Karpas-422 (cell line): Measurements from ENCODE around the gene SNX30. TPM values are rescaled to one million over a fixed set of nuclear protein-coding genes. Genes with fewer than 3 reads are reported as not detected.

ENCODE experiments used
- DNase-seq: peaks from one replicate; pipeline ENCODE4 v3.0.0-alpha.2; 2015
- H2AFZ ChIP-seq: fragments of 200-600 bp; sonication (generic); 2 replicates; pipeline ENCODE4 v1.6.1; 2014; ENCODE audit warnings: antibody characterized with exemption, low read length, mixed read lengths
- H3K27ac ChIP-seq: fragments of 200-600 bp; sonication (generic); 2 replicates; pipeline ENCODE4 v1.5.1; 2014; ENCODE audit warnings: mild to moderate bottlenecking, low read length, moderate library complexity
- H3K27me3 ChIP-seq: fragments of 200-600 bp; sonication (generic); 2 replicates; pipeline ENCODE4 v1.6.1; 2014; ENCODE audit warnings: low read length, mixed read lengths
- H3K36me3 ChIP-seq: fragments of 200-600 bp; sonication (generic); 2 replicates; pipeline ENCODE4 v1.6.1; 2014; ENCODE audit warnings: low read length, mixed read lengths; ENCODE audit not compliant: insufficient read depth
- H3K4me1 ChIP-seq: fragments of 200-600 bp; sonication (generic); 2 replicates; pipeline ENCODE4 v1.6.1; 2014; ENCODE audit warnings: mild to moderate bottlenecking, low read length, mixed read lengths
- H3K4me2 ChIP-seq: fragments of 200-600 bp; sonication (generic); 2 replicates; pipeline ENCODE4 v1.6.1; 2014; ENCODE audit warnings: low read length, low read depth, mild to moderate bottlenecking; ENCODE audit not compliant: poor library complexity, severe bottlenecking
- H3K4me3 ChIP-seq: fragments of 200-600 bp; sonication (generic); 2 replicates; pipeline ENCODE4 v1.5.1; 2014; ENCODE audit warnings: mild to moderate bottlenecking, antibody characterized with exemption, low read length, mixed read lengths
- H3K79me2 ChIP-seq: fragments of 200-600 bp; sonication (generic); 2 replicates; pipeline ENCODE4 v1.6.1; 2014; ENCODE audit warnings: mild to moderate bottlenecking, low read length, mixed read lengths
- H3K9ac ChIP-seq: fragments of 200-600 bp; sonication (generic); 2 replicates; pipeline ENCODE4 v1.6.0; 2014; ENCODE audit warnings: low read length
- H3K9me2 ChIP-seq: fragments of 200-600 bp; sonication (generic), shearing (Covaris generic); replicated peaks from 2 replicates; pipeline ENCODE4 v1.6.0; 2014; ENCODE audit warnings: mild to moderate bottlenecking, low read length, moderate library complexity; ENCODE audit not compliant: insufficient read depth
- H3K9me3 ChIP-seq: fragments of 300-700, 200-600 bp; sonication (generic); 2 replicates; pipeline ENCODE4 v1.6.1; 2014; ENCODE audit warnings: low read length, mixed read lengths
- H4K20me1 ChIP-seq: fragments of 200-600 bp; sonication (generic); 2 replicates; pipeline ENCODE4 v1.6.1; 2014; ENCODE audit warnings: mild to moderate bottlenecking, antibody characterized with exemption, low read length, low read depth; ENCODE audit not compliant: insufficient read depth
- total RNA-seq: library from RNA; depleted of rRNA; stranded (reverse); fragments of >200 nt; shearing (Covaris generic); gene quantifications from 2 replicates; pipeline ENCODE4 v1.2.3, GENCODE V29; 2014; ENCODE audit warnings: low replicate concordance; rRNA removed

Gene SNX30
- total RNA-seq, 1 experiment from 2014 or later = 43.8 TPM

DNA sequence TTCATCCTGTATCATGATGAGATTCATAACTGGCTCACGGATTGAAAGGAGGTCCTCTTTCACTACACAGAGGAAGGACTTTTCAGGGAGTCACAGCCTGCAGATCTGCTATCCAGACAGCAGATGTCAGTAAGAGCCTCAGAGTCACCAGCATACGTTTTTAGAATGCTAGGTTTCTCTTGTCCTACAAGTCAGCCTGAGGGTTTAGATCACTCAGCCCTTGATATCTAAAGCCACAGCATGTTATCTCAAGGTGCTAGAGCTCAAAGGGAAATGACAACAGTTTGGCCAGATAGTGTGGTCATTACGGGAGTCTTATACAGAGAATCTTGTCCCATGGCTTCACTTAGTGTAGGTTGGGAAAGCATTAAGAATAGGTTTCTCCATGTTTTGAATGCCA is 171.0 kb downstream of the SNX30 start:
- H3K79me2 ChIP-seq = no peaks in the 10 kb centered on the region
- no peaks in the 10 kb centered on the region for H3K27me3 ChIP-seq
- H2AFZ ChIP-seq = no peak overlapping the region
- no peak overlapping the region for H3K4me3 ChIP-seq
- no peaks in the 10 kb centered on the region for H3K36me3 ChIP-seq
- H3K9ac ChIP-seq = no peak overlapping the region
- no peak overlapping the region for H3K4me2 ChIP-seq
- H4K20me1 ChIP-seq = no peaks in the 10 kb centered on the region
- H3K9me3 ChIP-seq = no peaks in the 10 kb centered on the region
- H3K9me2 ChIP-seq = no peaks in the 10 kb centered on the region
- peak; percentile 77 for DNase-seq
- H3K27ac ChIP-seq = no peak overlapping the region
- H3K4me1 ChIP-seq = no peaks in the 10 kb centered on the region

Other genes with a start within 250 kb of the SNX30 start
- gene INIP, start 32.6 kb upstream of the SNX30 start, total RNA-seq = 37.0 and 51.0 TPM in 2 replicates
- not detected in 2 replicates for gene SLC46A2, start 140.1 kb downstream of the SNX30 start, total RNA-seq